H1 (cell line): ENCODE measurements around the gene SH3PXD2A. TPM values are rescaled to one million over a fixed set of nuclear protein-coding genes. Genes with fewer than 3 reads are reported as not detected.
A peak's percentile ranks its signal among the peaks of the same experiment; 100 is the strongest.

ENCODE experiments used
- CTCF ChIA-PET: fragments of 300-600 bp; sonication (Branson Sonifier 250); formaldehyde crosslinking; loops from one replicate; lab custom pipeline; 2021; ENCODE audit not compliant: partially characterized antibody; lab: Charles Lee
- POLR2A ChIA-PET: fragments of 300-600 bp; sonication (Branson Sonifier 250); formaldehyde crosslinking; loops from one replicate; lab custom pipeline; 2021; ENCODE audit warnings: inconsistent platforms; ENCODE audit not compliant: partially characterized antibody; lab: Charles Lee
- DNase-seq, 2 experiments: peaks; one replicate each; pipeline versions ENCODE4 v3.0.0 to v3.0.0-alpha.2; 2010 to 2022; ENCODE audit warnings: low spot score in 2 of 2, low read depth in 1 of 2, mixed read lengths in 1 of 2
- FAIRE-seq: peaks from 2 replicates; lab custom pipeline; 2011; peaks lifted over from hg19 to GRCh38; lab: Jason Lieb, UNC
- H2AFZ ChIP-seq: 2 replicates; pipeline ENCODE4 v1.8.1; 2012; ENCODE audit warnings: low read length, inconsistent platforms
- H2AK5ac ChIP-seq: 2 replicates; pipeline ENCODE4 v1.6.1; 2013; ENCODE audit warnings: low read depth, low read length
- H2BK120ac ChIP-seq: replicated peaks from 2 replicates; pipeline ENCODE3; 2013; ENCODE audit warnings: low read depth, low read length, inconsistent platforms
- H2BK12ac ChIP-seq: 2 replicates; pipeline ENCODE4 v1.6.1; 2013; ENCODE audit warnings: low read depth, low read length
- H2BK15ac ChIP-seq: 2 replicates; pipeline ENCODE4 v1.6.1; 2013; ENCODE audit warnings: low read length
- H2BK20ac ChIP-seq: 2 replicates; pipeline ENCODE4 v1.6.1; 2013; ENCODE audit warnings: low read length
- H2BK5ac ChIP-seq: 2 replicates; pipeline ENCODE4 v1.6.1; 2013; ENCODE audit warnings: low read depth, low read length
- H3K14ac ChIP-seq: 2 replicates; pipeline ENCODE4 v1.6.1; 2013; ENCODE audit warnings: inconsistent platforms; ENCODE audit not compliant: insufficient read length
- H3K18ac ChIP-seq: 2 replicates; pipeline ENCODE4 v1.6.1; 2013; ENCODE audit warnings: low read length; ENCODE audit errors: extremely low read depth
- H3K23ac ChIP-seq: 2 replicates; pipeline ENCODE4 v1.6.1; 2013; ENCODE audit warnings: inconsistent platforms; ENCODE audit not compliant: insufficient read length
- H3K23me2 ChIP-seq: 2 replicates; pipeline ENCODE4 v1.6.1; 2013; ENCODE audit warnings: low read depth, low read length
- H3K27ac ChIP-seq: 2 replicates; pipeline ENCODE4 v1.6.1; 2011; ENCODE audit warnings: low read depth, low read length, inconsistent platforms
- H3K27me3 ChIP-seq, 4 experiments: replicated peaks in 1 of 4; 1 replicate in 1 of 4; 2 replicates in 3 of 4; pipeline versions ENCODE4 v1.6.1 to v1.8.1; 2011 to 2013; ENCODE audit warnings: low read length in 3 of 4, mild to moderate bottlenecking in 3 of 4, inconsistent platforms in 2 of 4, mixed read lengths in 2 of 4, moderate library complexity in 1 of 4; ENCODE audit not compliant: control insufficient read depth in 3 of 4, insufficient read depth in 3 of 4; ENCODE audit errors: extremely low read depth in 1 of 4
- H3K36me3 ChIP-seq, 4 experiments: 2 replicates each; pipeline versions ENCODE4 v1.6.1 to v1.8.1; 2011 to 2013; ENCODE audit warnings: mild to moderate bottlenecking in 4 of 4, low read length in 3 of 4, moderate library complexity in 2 of 4, control low read depth in 1 of 4, inconsistent platforms in 1 of 4; ENCODE audit not compliant: insufficient read depth in 4 of 4, control insufficient read depth in 2 of 4
- H3K4ac ChIP-seq: replicated peaks from 2 replicates; pipeline ENCODE3; 2013; ENCODE audit warnings: low read length, low read depth, mixed read lengths, inconsistent platforms; ENCODE audit not compliant: insufficient read length
- H3K4me1 ChIP-seq, 4 experiments: replicated peaks in 1 of 4; 1 replicate in 1 of 4; 2 replicates in 3 of 4; pipeline versions ENCODE4 v1.6.1 to v1.8.1; 2011 to 2013; ENCODE audit warnings: low read length in 3 of 4, inconsistent platforms in 2 of 4, mixed read lengths in 1 of 4; ENCODE audit not compliant: insufficient read depth in 4 of 4, control insufficient read depth in 3 of 4
- H3K4me2 ChIP-seq, 2 experiments: 2 replicates each; pipeline versions ENCODE4 v1.6.1 to v1.8.1; 2011 to 2013; ENCODE audit warnings: low read depth in 2 of 2, low read length in 2 of 2, control low read depth in 1 of 2, inconsistent platforms in 1 of 2, mild to moderate bottlenecking in 1 of 2; ENCODE audit not compliant: insufficient read depth in 1 of 2
- H3K4me3 ChIP-seq, 4 experiments: fragments of 200-600, 300-600 bp in 1 of 4; sonication (generic), shearing (Covaris generic), sonication (Bioruptor Twin) in 1 of 4; 2 replicates each; pipeline versions ENCODE4 v1.5.1 to v1.8.1; 2011 to 2016; ENCODE audit warnings: low read length in 4 of 4, low read depth in 3 of 4, control low read depth in 2 of 4, inconsistent platforms in 2 of 4, mild to moderate bottlenecking in 2 of 4, mixed read lengths in 1 of 4, moderate library complexity in 1 of 4; ENCODE audit not compliant: insufficient read depth in 2 of 4; ENCODE audit errors: extremely low read depth in 1 of 4
- H3K56ac ChIP-seq: replicated peaks from 2 replicates; pipeline ENCODE3; 2013; ENCODE audit warnings: low read depth, mild to moderate bottlenecking, mixed read lengths, low read length, inconsistent platforms; ENCODE audit not compliant: insufficient read length
- H3K79me1 ChIP-seq: 2 replicates; pipeline ENCODE4 v1.6.1; 2013; ENCODE audit warnings: low read depth, low read length, control low read depth
- H3K79me2 ChIP-seq, 2 experiments: 2 replicates each; pipeline versions ENCODE4 v1.6.1 to v1.8.1; 2012 to 2013; ENCODE audit warnings: low read length in 2 of 2, mild to moderate bottlenecking in 2 of 2, inconsistent platforms in 1 of 2; ENCODE audit not compliant: insufficient read depth in 2 of 2, control insufficient read depth in 1 of 2
- H3K9ac ChIP-seq, 4 experiments: replicated peaks in 1 of 4; 1 replicate in 1 of 4; 2 replicates in 3 of 4; pipeline versions ENCODE4 v1.6.1 to v1.8.1; 2011 to 2013; ENCODE audit warnings: low read depth in 3 of 4, low read length in 3 of 4, control low read depth in 2 of 4, mild to moderate bottlenecking in 2 of 4, moderate library complexity in 2 of 4, inconsistent platforms in 1 of 4; ENCODE audit errors: extremely low read depth in 1 of 4
- H3K9me3 ChIP-seq, 2 experiments: 2 replicates each; pipeline versions ENCODE4 v1.6.1 to v1.8.1; 2012 to 2013; ENCODE audit warnings: mild to moderate bottlenecking in 2 of 2, moderate library complexity in 2 of 2, control low read depth in 1 of 2, inconsistent platforms in 1 of 2, low read depth in 1 of 2, low read length in 1 of 2, mixed read lengths in 1 of 2; ENCODE audit not compliant: insufficient read depth in 2 of 2
- H4K20me1 ChIP-seq, 2 experiments: replicated peaks in 1 of 2; 2 replicates each; pipeline versions ENCODE3 to v1.8.1; 2011 to 2013; ENCODE audit warnings: inconsistent platforms in 2 of 2, low read length in 2 of 2, mild to moderate bottlenecking in 1 of 2; ENCODE audit not compliant: insufficient read depth in 2 of 2, control insufficient read depth in 1 of 2
- H4K5ac ChIP-seq: 2 replicates; pipeline ENCODE4 v1.6.1; 2013; ENCODE audit warnings: low read length, low read depth, mixed read lengths, inconsistent platforms; ENCODE audit not compliant: insufficient read length
- H4K8ac ChIP-seq: 2 replicates; pipeline ENCODE4 v1.8.0; 2013; ENCODE audit warnings: mild to moderate bottlenecking, moderate library complexity, low read length, inconsistent platforms; ENCODE audit not compliant: insufficient read depth; ENCODE audit errors: extremely low read depth
- H4K91ac ChIP-seq: replicated peaks from 2 replicates; pipeline ENCODE3; 2013; ENCODE audit warnings: low read length, mixed read lengths, inconsistent platforms; ENCODE audit not compliant: insufficient read length
- ASH2L ChIP-seq: fragments of 200-600, 300-600 bp; sonication (generic); IDR thresholded peaks from one replicate; pipeline ENCODE4 v1.7.1; 2017; ENCODE audit warnings: low read length
- CHD2 ChIP-seq: IDR thresholded peaks from 2 replicates; pipeline ENCODE4 v1.6.1; 2012; ENCODE audit warnings: low read length, improper control_type of control experiment
- EP300 ChIP-seq, 2 experiments: IDR thresholded peaks; 1 replicate in 1 of 2; 2 replicates in 1 of 2; pipeline ENCODE4 v1.6.1; 2011 to 2012; ENCODE audit warnings: low read depth in 2 of 2, low read length in 2 of 2, mild to moderate bottlenecking in 2 of 2, borderline replicate concordance in 1 of 2, inconsistent platforms in 1 of 2, moderate library complexity in 1 of 2
- GABPA ChIP-seq: IDR thresholded peaks from 2 replicates; pipeline ENCODE4 v1.6.1; 2011; ENCODE audit warnings: mild to moderate bottlenecking, low read length, moderate library complexity, borderline replicate concordance; ENCODE audit not compliant: insufficient read depth
- KDM1A ChIP-seq: fragments of 200-600, 300-600 bp; sonication (generic); IDR thresholded peaks from 2 replicates; pipeline ENCODE4 v1.7.1; 2016; ENCODE audit warnings: mild to moderate bottlenecking, low read length, borderline replicate concordance
- KDM4A ChIP-seq: IDR thresholded peaks from one replicate; pipeline ENCODE4 v1.7.1; 2012; ENCODE audit warnings: low read depth, mild to moderate bottlenecking, moderate library complexity, low read length, inconsistent platforms; ENCODE audit not compliant: severe bottlenecking
- MAFK ChIP-seq: IDR thresholded peaks from 2 replicates; pipeline ENCODE4 v1.6.1; 2012; ENCODE audit warnings: low read depth, mild to moderate bottlenecking, improper control_type of control experiment, low read length
- SAP30 ChIP-seq: fragments of 300-600 bp; sonication (generic); IDR thresholded peaks from 2 replicates; pipeline ENCODE4 v1.7.1; 2012; ENCODE audit warnings: low read length, moderate library complexity, mild to moderate bottlenecking, inconsistent platforms; ENCODE audit not compliant: insufficient read depth, insufficient replicate concordance
- SP1 ChIP-seq: IDR thresholded peaks from 2 replicates; pipeline ENCODE4 v1.6.1; 2011; ENCODE audit warnings: low read depth, low read length
- TCF12 ChIP-seq: IDR thresholded peaks from 2 replicates; pipeline ENCODE4 v1.6.1; 2011; ENCODE audit warnings: low read depth, mild to moderate bottlenecking, low read length
- WGBS, 2 experiments: shearing (Covaris generic) in 1 of 2; methylation state at CpG; one replicate each; pipeline versions ENCODE4 v1.1.6 to v1.1.7; 2013 to 2015; ENCODE audit warnings: low lambda C conversion rate in 2 of 2, mixed read lengths in 2 of 2, inconsistent platforms in 1 of 2, low coverage in 1 of 2, missing lambda C conversion rate in 1 of 2; ENCODE audit not compliant: insufficient replicate concordance in 2 of 2, insufficient coverage in 1 of 2, insufficient read length in 1 of 2; ENCODE audit errors: extremely low coverage in 1 of 2, missing lambda C conversion rate in 1 of 2; 5-methylcytosine and 5-hydroxymethylcytosine counted together
- polyA plus RNA-seq, 7 experiments: library from polyadenylated mRNA; depleted of rRNA in 3 of 7; stranded (reverse) in 5 of 7; unstranded in 2 of 7; fragments of >200 nt in 5 of 7; fragments of 200-250 nt in 2 of 7; gene quantifications; 1 replicate in 5 of 7; 2 replicates in 1 of 7; 4 replicates in 1 of 7; pipeline versions ENCODE4 v1.2.1 to v1.2.3, GENCODE V29; 2011 to 2013; ENCODE audit warnings: missing spikeins in 2 of 7, mixed read lengths in 2 of 7
- total RNA-seq: library from RNA; stranded (reverse); fragmentation: NEBNext Ultra II Directional; extraction: Animal tissue kit (Norgen Biotek cat#: 25700); gene quantifications from 2 replicates; pipeline ENCODE4 v1.2.1, GENCODE V29; 2021

SH3PXD2A gene
- total and polyA plus RNA-seq, 2 of the 8 experiments (the other 6 are each of a cell fraction or from before 2014, with no cell fraction given) = 5.4 to 16.3 TPM

GRCh38 chr10:103558911-103559310 lies 296.5 kb downstream of the SH3PXD2A start:
- Histone ChIP-seq H3K23ac (no peak overlapping the region), H2BK120ac (no peak overlapping the region), H3K9ac (no peak overlapping the region), H4K20me1 (peaks cover 0 to 2% of the 10 kb centered on the region in 2 experiments), H4K5ac (no peak overlapping the region), H2BK20ac (no peak overlapping the region), H3K27ac (no peak overlapping the region), H3K23me2 (peaks cover 3% of the 10 kb centered on the region; the same call in 1 of the 2 replicates), H3K79me1 (no peaks in the 10 kb centered on the region), H3K9me3 (no peaks in the 10 kb centered on the region; a peak in 1 of 4 replicates), H2BK5ac (no peak overlapping the region), H3K4me1 (peaks cover 0 to 6% (median 0%) of the 10 kb centered on the region in 4 experiments; a peak in 3 of 7 replicates), H2AFZ (no peak overlapping the region), H2AK5ac (no peak overlapping the region), H4K91ac (no peak overlapping the region), H3K56ac (no peak overlapping the region), H3K36me3 (no peaks in the 10 kb centered on the region), H3K18ac (no peak overlapping the region), H4K8ac (no peak overlapping the region), H2BK12ac (peak overlapping the region; percentile 27; the same call in 1 of the 2 replicates), H3K4me2 (no peak overlapping the region), H3K79me2 (no peaks in the 10 kb centered on the region), H3K27me3 (peaks cover 0 to 11% (median 10%) of the 10 kb centered on the region in 4 experiments; a peak in 5 of 7 replicates), H2BK15ac (no peak overlapping the region)
- POLR2A ChIA-PET = no interaction called here
- 80% methylated on average over 9 of the region's 9 CpGs; no CpG with 5 or more reads in 1 of the 2 experiments for WGBS, 2 experiments
- DNase-seq = no peak
- no peak for FAIRE-seq
- TF ChIP-seq SP1 (no peak), EP300 (IDR thresholded peaks at IDR 0.05; ENCODE audit: borderline replicate concordance in 1 of 2, low read depth in 2 of 2, low read length in 2 of 2) (no peak), GABPA (no peak), ASH2L (no peak), CHD2 (no peak), MAFK (no peak), KDM4A (no peak), TCF12 (no peak), KDM1A (no peak), SAP30 (no peak)
- TF ChIP-seq, all 59 proteins: peak for 0
- Histone ChIP-seq H3K14ac (no peak overlapping the region), H3K4ac (no peak overlapping the region), H3K4me3 (no peak overlapping the region)
- CTCF ChIA-PET = interaction anchor here (1.0 to 1.9 kb wide), 3 partner anchors 66 to 125 kb away, joined by 4 read pairs; no protein-coding TSS in a partner anchor
